HCT116 (cell line): ENCODE data around the gene SPRY4. TPM values are rescaled to one million over a fixed set of nuclear protein-coding genes. Genes with fewer than 3 reads are reported as not detected.

Experiments
- ATAC-seq: fragments of 200-7000 bp; cut with Tn5 transposase; 2 replicates; pipeline ENCODE4 v1.9.1; 2020; ENCODE audit warnings: mild to moderate bottlenecking, moderate library complexity
- BruUV-seq: library from RNA; stranded (reverse); fragments of 400-500 nt; replicated peaks from 2 replicates; lab custom pipeline; 2021; lab: Mats Ljungman, UMichigan
- CTCF ChIA-PET: fragments of 300-600 bp; sonication (Branson Sonifier 250); formaldehyde crosslinking; loops from one replicate; lab custom pipeline; 2021; ENCODE audit warnings: antibody characterized with exemption; lab: Charles Lee
- POLR2A ChIA-PET: fragments of 300-600, 350-600 bp; sonication (Branson Sonifier 250); formaldehyde crosslinking; loops from one replicate; lab custom pipeline; 2021; ENCODE audit warnings: antibody characterized with exemption; lab: Charles Lee
- RAD21 ChIA-PET, 2 experiments: fragments of 300-600 bp; sonication (Branson Sonifier 250); formaldehyde crosslinking; loops; one replicate each; lab custom pipeline; 2023; ENCODE audit warnings: low total read pairs in 2 of 2; ENCODE audit not compliant: uncharacterized antibody in 2 of 2, unreplicated experiment in 2 of 2, low non-redundant PET in 1 of 2; lab: Charles Lee
- DNase-seq: peaks from one replicate; pipeline ENCODE4 v3.0.0-alpha.2; 2010; ENCODE audit warnings: low read depth, low spot score
- H2AFZ ChIP-seq: fragments of 200-600 bp; shearing (Covaris generic), sonication (generic); 2 replicates; pipeline ENCODE4 v1.6.1; 2017; ENCODE audit warnings: low read depth, mixed run types, mixed read lengths, antibody characterized with exemption, low read length; ENCODE audit not compliant: poor library complexity, severe bottlenecking
- H3K27ac ChIP-seq: 2 replicates; pipeline ENCODE4 v1.5.1; 2012; ENCODE audit warnings: low read depth, low read length
- H3K27me3 ChIP-seq: fragments of 200-600 bp; sonication (generic); 2 replicates; pipeline ENCODE4 v1.6.1; 2016; ENCODE audit warnings: mixed run types, low read length, mixed read lengths; ENCODE audit not compliant: insufficient read depth
- H3K36me3 ChIP-seq, 2 experiments: fragments of 200-500 bp in 1 of 2; fragments of 200-600 bp in 1 of 2; sonication (Bioruptor generic) in 1 of 2; sonication (generic) in 1 of 2; 2 replicates each; pipeline versions ENCODE4 v1.5.1 to v1.6.1; 2014 to 2016; ENCODE audit warnings: low read length in 2 of 2, inconsistent platforms in 1 of 2, mixed read lengths in 1 of 2, mixed run types in 1 of 2; ENCODE audit not compliant: insufficient read depth in 2 of 2, control insufficient read depth in 1 of 2
- H3K4me1 ChIP-seq, 2 experiments: fragments of 200-600 bp in 1 of 2; sonication (generic) in 1 of 2; 2 replicates each; pipeline versions ENCODE4 v1.5.1 to v1.6.1; 2012 to 2017; ENCODE audit warnings: low read length in 2 of 2, inconsistent platforms in 1 of 2, mild to moderate bottlenecking in 1 of 2, mixed read lengths in 1 of 2, mixed run types in 1 of 2, moderate library complexity in 1 of 2; ENCODE audit not compliant: insufficient read depth in 2 of 2, control insufficient read depth in 1 of 2
- H3K4me2 ChIP-seq: fragments of 200-600 bp; sonication (generic); 2 replicates; pipeline ENCODE4 v1.6.1; 2017; ENCODE audit warnings: mixed run types, low read length, mixed read lengths
- H3K4me3 ChIP-seq, 2 experiments: fragments of 200-600 bp in 1 of 2; sonication (generic) in 1 of 2; replicated peaks in 1 of 2; 2 replicates each; pipeline ENCODE4 v1.5.1; 2011 to 2016; ENCODE audit warnings: low read length in 2 of 2, control low read depth in 1 of 2, low read depth in 1 of 2, mild to moderate bottlenecking in 1 of 2, mixed read lengths in 1 of 2, mixed run types in 1 of 2
- H3K79me2 ChIP-seq: fragments of 200-600 bp; sonication (generic); 2 replicates; pipeline ENCODE4 v1.6.1; 2017; ENCODE audit warnings: mild to moderate bottlenecking, mixed run types, low read length, moderate library complexity, mixed read lengths; ENCODE audit not compliant: insufficient read depth
- H3K9ac ChIP-seq: fragments of 200-600 bp; sonication (generic); 2 replicates; pipeline ENCODE4 v1.6.1; 2016; ENCODE audit warnings: low read length, mixed read lengths
- H3K9me2 ChIP-seq: fragments of 200-600 bp; sonication (generic), shearing (Covaris generic); 2 replicates; pipeline ENCODE4 v1.6.1; 2017; ENCODE audit warnings: mixed run types, mild to moderate bottlenecking, moderate library complexity; ENCODE audit not compliant: insufficient read depth
- H3K9me3 ChIP-seq, 2 experiments: fragments of 200-500 bp in 1 of 2; fragments of 200-600 bp in 1 of 2; sonication (Bioruptor generic) in 1 of 2; sonication (generic) in 1 of 2; 2 replicates each; pipeline ENCODE4 v1.6.1; 2014 to 2017; ENCODE audit warnings: low read length in 2 of 2, mixed read lengths in 2 of 2, inconsistent platforms in 1 of 2, low read depth in 1 of 2, mild to moderate bottlenecking in 1 of 2, mixed run types in 1 of 2, moderate library complexity in 1 of 2; ENCODE audit not compliant: control insufficient read depth in 1 of 2, insufficient read depth in 1 of 2
- H4K20me1 ChIP-seq: fragments of 200-600 bp; sonication (generic), shearing (Covaris generic); 2 replicates; pipeline ENCODE4 v1.6.1; 2017; ENCODE audit warnings: mixed run types, mild to moderate bottlenecking, moderate library complexity; ENCODE audit not compliant: insufficient read depth
- CEBPB ChIP-seq: IDR thresholded peaks from 2 replicates; pipeline ENCODE4 v1.6.1; 2012; ENCODE audit warnings: low read depth
- EGR1 ChIP-seq: IDR thresholded peaks from 2 replicates; pipeline ENCODE4 v1.6.1; 2012; ENCODE audit warnings: low read depth
- EZH2 ChIP-seq: fragments of 200-600 bp; sonication (generic); IDR thresholded peaks from 2 replicates; pipeline ENCODE4 v1.6.1; 2017; ENCODE audit warnings: antibody characterized with exemption, mixed run types
- EZH2phosphoT487 ChIP-seq: fragments of 200-600 bp; IDR thresholded peaks from 2 replicates; pipeline ENCODE4 v1.6.1; 2018; ENCODE audit warnings: antibody characterized with exemption, borderline replicate concordance
- FOSL1 ChIP-seq: IDR thresholded peaks from 2 replicates; pipeline ENCODE4 v1.6.1; 2012; ENCODE audit warnings: low read depth
- JUND ChIP-seq: IDR thresholded peaks from 2 replicates; pipeline ENCODE4 v1.6.1; 2012
- SIN3A ChIP-seq: IDR thresholded peaks from 2 replicates; pipeline ENCODE4 v1.6.1; 2012; ENCODE audit warnings: low read depth
- SRF ChIP-seq: IDR thresholded peaks from 2 replicates; pipeline ENCODE4 v1.6.1; 2012; ENCODE audit warnings: low read depth
- TCF7L2 ChIP-seq: IDR thresholded peaks from 2 replicates; pipeline ENCODE4 v1.7.0; 2011; ENCODE audit warnings: borderline replicate concordance, inconsistent platforms; ENCODE audit not compliant: insufficient read depth, insufficient read length; ENCODE audit errors: extremely low read depth
- YY1 ChIP-seq: IDR thresholded peaks from 2 replicates; pipeline ENCODE4 v1.6.1; 2011; ENCODE audit warnings: low read length, low read depth, moderate library complexity, mild to moderate bottlenecking; ENCODE audit not compliant: insufficient replicate concordance; ENCODE audit errors: extremely low read depth
- ZNF274 ChIP-seq: fragments of 200-500 bp; sonication (Bioruptor generic); IDR thresholded peaks from 2 replicates; pipeline ENCODE4 v1.6.1; 2014; ENCODE audit warnings: mild to moderate bottlenecking, low read depth, low read length, inconsistent platforms
- intact Hi-C: fragments of 100-400 bp; cut with micrococcal nuclease; formaldehyde crosslinking; loops from 2 replicates; pipeline ENCODE4 v1.10.0; 2022
- total RNA-seq: library from RNA; stranded (reverse); gene quantifications from one replicate; pipeline ENCODE4 v1.2.1, GENCODE V29; 2021; ENCODE audit not compliant: unreplicated experiment
- TF ChIP-seq, protein P1 (sequence below): IDR thresholded peaks from 2 replicates; pipeline ENCODE4 v1.6.1; 2012
- TF ChIP-seq, protein P2 (sequence below): IDR thresholded peaks from 2 replicates; pipeline ENCODE4 v1.6.1; 2012; ENCODE audit warnings: low read depth

Gene SPRY4
- total RNA-seq, 1 experiment from 2014 or later = 112 TPM

DNA sequence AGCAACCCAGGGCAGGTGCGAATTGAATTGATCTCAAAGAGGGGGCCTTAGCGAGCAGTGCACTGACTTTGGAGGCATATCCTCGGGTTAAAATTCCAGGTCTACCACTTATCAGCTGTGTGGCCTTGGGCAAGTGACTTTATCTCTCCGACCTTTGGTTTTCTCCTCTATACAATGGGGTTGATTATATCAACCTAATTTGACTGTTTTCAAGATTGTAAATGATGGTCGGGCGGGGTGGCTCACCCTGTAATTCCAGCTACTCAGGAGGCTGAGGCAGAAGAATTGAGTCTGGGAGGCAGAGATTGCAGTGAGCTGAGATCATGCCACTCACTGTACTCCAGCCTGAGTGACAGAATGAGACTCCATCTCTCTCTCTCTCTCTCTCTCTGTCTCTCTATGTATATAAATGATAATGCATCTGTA, 18.7 kb downstream of the SPRY4 start:
- no peak overlapping the region for H3K9ac ChIP-seq
- peaks cover 11 to 24% of the 10 kb centered on the region in 2 experiments; a peak in 3 of 4 replicates for H3K36me3 ChIP-seq
- no peaks in the 10 kb centered on the region for H3K9me3 ChIP-seq
- no peak overlapping the region for H2AFZ ChIP-seq
- H3K27me3 ChIP-seq = no peaks in the 10 kb centered on the region
- H3K4me3 ChIP-seq = no peak overlapping the region
- TF ChIP-seq YY1 (no peak), SIN3A (no peak), FOSL1 (no peak), EZH2phosphoT487 (no peak), SRF (no peak), ZNF274 (no peak), EZH2 (no peak), JUND (no peak), EGR1 (no peak), TCF7L2 (no peak), CEBPB (no peak)
- TF ChIP-seq, protein P1, sequence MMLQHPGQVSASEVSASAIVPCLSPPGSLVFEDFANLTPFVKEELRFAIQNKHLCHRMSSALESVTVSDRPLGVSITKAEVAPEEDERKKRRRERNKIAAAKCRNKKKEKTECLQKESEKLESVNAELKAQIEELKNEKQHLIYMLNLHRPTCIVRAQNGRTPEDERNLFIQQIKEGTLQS = no peak
- TF ChIP-seq, protein P2, sequence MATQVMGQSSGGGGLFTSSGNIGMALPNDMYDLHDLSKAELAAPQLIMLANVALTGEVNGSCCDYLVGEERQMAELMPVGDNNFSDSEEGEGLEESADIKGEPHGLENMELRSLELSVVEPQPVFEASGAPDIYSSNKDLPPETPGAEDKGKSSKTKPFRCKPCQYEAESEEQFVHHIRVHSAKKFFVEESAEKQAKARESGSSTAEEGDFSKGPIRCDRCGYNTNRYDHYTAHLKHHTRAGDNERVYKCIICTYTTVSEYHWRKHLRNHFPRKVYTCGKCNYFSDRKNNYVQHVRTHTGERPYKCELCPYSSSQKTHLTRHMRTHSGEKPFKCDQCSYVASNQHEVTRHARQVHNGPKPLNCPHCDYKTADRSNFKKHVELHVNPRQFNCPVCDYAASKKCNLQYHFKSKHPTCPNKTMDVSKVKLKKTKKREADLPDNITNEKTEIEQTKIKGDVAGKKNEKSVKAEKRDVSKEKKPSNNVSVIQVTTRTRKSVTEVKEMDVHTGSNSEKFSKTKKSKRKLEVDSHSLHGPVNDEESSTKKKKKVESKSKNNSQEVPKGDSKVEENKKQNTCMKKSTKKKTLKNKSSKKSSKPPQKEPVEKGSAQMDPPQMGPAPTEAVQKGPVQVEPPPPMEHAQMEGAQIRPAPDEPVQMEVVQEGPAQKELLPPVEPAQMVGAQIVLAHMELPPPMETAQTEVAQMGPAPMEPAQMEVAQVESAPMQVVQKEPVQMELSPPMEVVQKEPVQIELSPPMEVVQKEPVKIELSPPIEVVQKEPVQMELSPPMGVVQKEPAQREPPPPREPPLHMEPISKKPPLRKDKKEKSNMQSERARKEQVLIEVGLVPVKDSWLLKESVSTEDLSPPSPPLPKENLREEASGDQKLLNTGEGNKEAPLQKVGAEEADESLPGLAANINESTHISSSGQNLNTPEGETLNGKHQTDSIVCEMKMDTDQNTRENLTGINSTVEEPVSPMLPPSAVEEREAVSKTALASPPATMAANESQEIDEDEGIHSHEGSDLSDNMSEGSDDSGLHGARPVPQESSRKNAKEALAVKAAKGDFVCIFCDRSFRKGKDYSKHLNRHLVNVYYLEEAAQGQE = no peak
- DNase-seq (no peak), ATAC-seq (no peak)
- intact Hi-C loops = loop anchor here (5.0 kb wide), 1 partner anchor 154 kb away; no protein-coding TSS in a partner anchor
- H3K9me2 ChIP-seq = no peaks in the 10 kb centered on the region
- CTCF ChIA-PET = no interaction called here
- RAD21 ChIA-PET = interaction anchor here in 1 of 2 experiments (0.6 kb wide), 1 partner anchor 8 kb away, joined by 5 read pairs; no protein-coding TSS in a partner anchor
- H3K4me1 ChIP-seq = peaks cover 9 to 35% of the 10 kb centered on the region in 2 experiments; a peak in 3 of 4 replicates
- POLR2A ChIA-PET = interaction anchor here (0.6 to 1.4 kb wide), 2 partner anchors 10 to 74 kb away, joined by 3 to 4 read pairs; no protein-coding TSS in a partner anchor
- peaks cover 62% of the 10 kb centered on the region for H3K79me2 ChIP-seq
- no TSS peak for BruUV-seq
- no peak overlapping the region for H3K27ac ChIP-seq
- peaks cover 14% of the 10 kb centered on the region; the same call in 1 of the 2 replicates for H4K20me1 ChIP-seq
- H3K4me2 ChIP-seq = no peak overlapping the region
